K562 (cell line): Measurements from ENCODE around the gene GRK4. TPM values are rescaled to one million over a fixed set of nuclear protein-coding genes. Genes with fewer than 3 reads are reported as not detected.

ENCODE experiments used
- ATAC-seq: fragments of 200-7000 bp; cut with Tn5 transposase; 3 replicates; pipeline ENCODE4 v1.9.1; 2020; ENCODE audit warnings: moderate library complexity
- BruUV-seq: library from RNA; stranded (reverse); fragments of 400-500 nt; replicated peaks from 2 replicates; lab custom pipeline; 2021; lab: Mats Ljungman, UMichigan
- CTCF ChIA-PET: fragments of 300-600 bp; formaldehyde crosslinking; extraction: SDS; loops from one replicate; lab custom pipeline; 2021; ENCODE audit warnings: low intra/inter-chr PET ratio; lab: Yijun Ruan, JAX
- POLR2A ChIA-PET: fragments of 300-600, 350-650 bp; sonication (Branson Sonifier 250); formaldehyde crosslinking; extraction: SDS; loops from one replicate; lab custom pipeline; 2021; ENCODE audit warnings: antibody characterized with exemption, inconsistent platforms; lab: Yijun Ruan, JAX
- DNase-seq, 4 experiments: peaks; one replicate each; pipeline versions ENCODE4 v3.0.0 to v3.0.0-alpha.2; 2011 to 2018; ENCODE audit warnings: low spot score in 3 of 4, mixed read lengths in 3 of 4; ENCODE audit errors: extremely low read depth in 1 of 4
- FAIRE-seq: peaks from 2 replicates; lab custom pipeline; 2011; peaks lifted over from hg19 to GRCh38; lab: Jason Lieb, UNC
- H2AFZ ChIP-seq: 2 replicates; pipeline ENCODE4 v1.6.0; 2011; ENCODE audit warnings: low read depth, low read length, control low read depth, inconsistent platforms
- H3K27ac ChIP-seq: fragments of 200-600 bp; 3 replicates; pipeline ENCODE4 v1.8.0; 2011; ENCODE audit warnings: low read depth, mild to moderate bottlenecking, control low read depth, inconsistent platforms, low read length, moderate library complexity, mixed read lengths; ENCODE audit errors: extremely low read depth
- H3K27me3 ChIP-seq, 2 experiments: fragments of 300-600 bp in 1 of 2; 2 replicates in 1 of 2; 3 replicates in 1 of 2; pipeline versions ENCODE4 v1.6.0 to v1.8.0; 2011; ENCODE audit warnings: inconsistent platforms in 2 of 2, low read length in 2 of 2, mild to moderate bottlenecking in 1 of 2, mixed read lengths in 1 of 2, moderate library complexity in 1 of 2; ENCODE audit not compliant: control insufficient read depth in 2 of 2, insufficient read depth in 2 of 2
- H3K36me3 ChIP-seq: fragments of 300-600 bp; 3 replicates; pipeline ENCODE4 v1.8.0; 2011; ENCODE audit warnings: mild to moderate bottlenecking, low read length, inconsistent platforms; ENCODE audit not compliant: control insufficient read depth, insufficient read depth
- H3K4me1 ChIP-seq, 2 experiments: fragments of 200-600 bp in 1 of 2; replicated peaks in 1 of 2; 2 replicates in 1 of 2; 3 replicates in 1 of 2; pipeline versions ENCODE4 v1.5.1 to v1.8.0; 2011; ENCODE audit warnings: inconsistent platforms in 2 of 2, low read length in 2 of 2, mild to moderate bottlenecking in 1 of 2, mixed read lengths in 1 of 2, moderate library complexity in 1 of 2; ENCODE audit not compliant: control insufficient read depth in 2 of 2, insufficient read depth in 2 of 2
- H3K4me2 ChIP-seq: 2 replicates; pipeline ENCODE4 v1.6.1; 2011; ENCODE audit warnings: low read length, control low read depth, inconsistent platforms, mixed read lengths; ENCODE audit not compliant: insufficient read depth
- H3K4me3 ChIP-seq: fragments of 200-600 bp; sonication (generic), shearing (Covaris generic); 2 replicates; pipeline ENCODE4 v1.5.1; 2016; ENCODE audit warnings: control low read depth, inconsistent platforms
- H3K79me2 ChIP-seq: fragments of 200-600 bp; 3 replicates; pipeline ENCODE4 v1.8.0; 2011; ENCODE audit warnings: low read length, inconsistent platforms; ENCODE audit not compliant: control insufficient read depth, insufficient read depth
- H3K9ac ChIP-seq, 2 experiments: 2 replicates each; pipeline versions ENCODE4 v1.6.0 to v1.6.1; 2011; ENCODE audit warnings: low read depth in 2 of 2, low read length in 2 of 2, control low read depth in 1 of 2, inconsistent platforms in 1 of 2, mild to moderate bottlenecking in 1 of 2, mixed read lengths in 1 of 2; ENCODE audit not compliant: insufficient read depth in 1 of 2
- H3K9me1 ChIP-seq: one replicate; pipeline ENCODE4 v1.6.0; 2011; ENCODE audit warnings: inconsistent platforms, mild to moderate bottlenecking, low read length, moderate library complexity; ENCODE audit not compliant: control insufficient read depth, insufficient read depth
- H3K9me3 ChIP-seq: replicated peaks from 2 replicates; pipeline ENCODE4 v1.5.1; 2011; ENCODE audit warnings: low read depth, low read length, inconsistent platforms; ENCODE audit not compliant: control insufficient read depth, insufficient read depth
- H4K20me1 ChIP-seq: replicated peaks from 2 replicates; pipeline ENCODE4 v1.6.1; 2011; ENCODE audit warnings: low read length, inconsistent platforms, mixed read lengths; ENCODE audit not compliant: control insufficient read depth, insufficient read depth
- ATF3 ChIP-seq, 2 experiments: fragments of 450-650 bp in 1 of 2; sonication (generic) in 1 of 2; formaldehyde crosslinking in 1 of 2; IDR thresholded peaks in 1 of 2; conservative IDR thresholded peaks in 1 of 2; 2 replicates each; pipeline versions ENCODE4 v1.6.1 to v1.8.1; 2016 to 2023; ENCODE audit warnings: mild to moderate bottlenecking in 2 of 2, moderate library complexity in 2 of 2, inconsistent platforms in 1 of 2, missing genetic modification reagents in 1 of 2
- CEBPG ChIP-seq, 3 experiments: fragments of 200-800 bp in 1 of 3; sonication (Bioruptor generic) in 1 of 3; sonication (generic) in 1 of 3; formaldehyde crosslinking in 1 of 3; IDR thresholded peaks in 2 of 3; conservative IDR thresholded peaks in 1 of 3; 2 replicates each; pipeline versions ENCODE4 v1.6.1 to v1.8.0; 2016 to 2022; ENCODE audit warnings: missing compliant biosample characterization in 2 of 3, missing genetic modification characterization in 2 of 3, mild to moderate bottlenecking in 1 of 3, missing genetic modification reagents in 1 of 3
- CHD2 ChIP-seq: IDR thresholded peaks from 2 replicates; pipeline ENCODE4 v1.6.1; 2011; ENCODE audit warnings: low read depth, low read length
- TARDBP ChIP-seq: fragments of 450-650 bp; IDR thresholded peaks from 2 replicates; pipeline ENCODE4 v1.6.1; 2016
- USF1 ChIP-seq: sonication (generic); formaldehyde crosslinking; IDR thresholded peaks from 2 replicates; pipeline ENCODE4 v1.9.0; 2022; ENCODE audit warnings: mild to moderate bottlenecking, missing genetic modification reagents
- USF2 ChIP-seq: sonication (generic); formaldehyde crosslinking; IDR thresholded peaks from 2 replicates; pipeline ENCODE4 v1.5.0; 2020; ENCODE audit warnings: missing genetic modification reagents
- ZNF583 ChIP-seq: fragments of 250-450 bp; sonication (Bioruptor Pico); IDR thresholded peaks from 2 replicates; pipeline ENCODE4 v1.4.0; 2020
- WGBS: fragments of 100-300 bp; shearing (Covaris generic); methylation state at CpG from one replicate; pipeline ENCODE4 v1.1.6; 2016; ENCODE audit warnings: low coverage, mixed read lengths; ENCODE audit not compliant: insufficient coverage; ENCODE audit errors: missing lambda C conversion rate; 5-methylcytosine and 5-hydroxymethylcytosine counted together
- in situ Hi-C: fragments of 300-500 bp; cut with MboI; formaldehyde crosslinking; loops from 4 replicates; pipeline ENCODE4 v1.15.0; 2018; ENCODE audit warnings: inconsistent platforms, mixed read lengths
- intact Hi-C: fragments of 100-400 bp; cut with micrococcal nuclease; formaldehyde crosslinking; loops from 2 replicates; pipeline ENCODE4 v1.14.2; 2022
- polyA plus RNA-seq, 8 experiments: library from polyadenylated mRNA; depleted of rRNA in 4 of 8; stranded (reverse) in 5 of 8; unstranded in 3 of 8; fragments of >200 nt; fragmentation: Nextera tagmentation in 2 of 8; fragmentation: Illumina TruSeq in 1 of 8; extraction: Ambion mirVana in 2 of 8; extraction: Trizol in 1 of 8; gene quantifications; 2 replicates each; pipeline versions ENCODE4 v1.2.1 to v1.2.3, GENCODE V29; 2011 to 2014; ENCODE audit warnings: inconsistent platforms in 1 of 8, missing spikeins in 1 of 8
- total RNA-seq, 7 experiments: library from RNA; depleted of rRNA in 6 of 7; stranded (reverse); fragments of >200 nt in 6 of 7; fragmentation: Illumina TruSeq in 2 of 7; extraction: Trizol in 2 of 7; gene quantifications; 2 replicates each; pipeline versions ENCODE4 v1.2.1 to v1.2.3, GENCODE V29; 2011 to 2021; ENCODE audit warnings: low replicate concordance in 1 of 7

Gene GRK4
- total and polyA plus RNA-seq, 9 of the 15 experiments (the other 6 are each of a cell fraction or from before 2014, with no cell fraction given), result 1.1 to 4.8 (median 2.6) TPM

- ChIA-PET POLR2A (interaction anchor here (0.7 kb wide), 1 partner anchor 539 kb away, joined by 3 read pairs; no protein-coding TSS in a partner anchor), CTCF (no interaction called here)
- no peak for ATAC-seq
- no peak for FAIRE-seq
- BruUV-seq, result no TSS peak
- WGBS, result 77% methylated on average over 2 of the region's 2 CpGs
- peaks cover 28% of the 10 kb centered on the region for H4K20me1 ChIP-seq
- DNase-seq, result no peak
- no peak overlapping the region for H3K9ac ChIP-seq
- in situ Hi-C loops, result no loop called here
- H3K4me1 ChIP-seq, result peaks cover 28 to 32% of the 10 kb centered on the region in 2 experiments
- TF ChIP-seq TARDBP, result no peak
- TF ChIP-seq CEBPG (CRISPR knock-in tag; IDR thresholded peaks at IDR 0.05), result no peak
- no peak for TF ChIP-seq CEBPG (tag; conservative IDR thresholded peaks at IDR 0.05 in 1 of 2, IDR thresholded peaks at IDR 0.05 in 1 of 2)
- TF ChIP-seq ZNF583 (CRISPR knock-in tag), result no peak
- no peak for TF ChIP-seq ATF3 (IDR thresholded peaks at IDR 0.05)
- TF ChIP-seq ATF3 (CRISPR knock-in tag; conservative IDR thresholded peaks at IDR 0.05), result no peak
- TF ChIP-seq USF2 (CRISPR knock-in tag), result no peak
- no peak for TF ChIP-seq USF1
- TF ChIP-seq CHD2, result no peak
- intact Hi-C loops, result no loop called here
- H3K27ac ChIP-seq, result no peak overlapping the region
- H3K79me2 ChIP-seq, result peaks cover 53% of the 10 kb centered on the region
- no peaks in the 10 kb centered on the region; the same call in 1 of the 2 replicates for H3K9me3 ChIP-seq
- no peak overlapping the region for H3K4me3 ChIP-seq
- no peaks in the 10 kb centered on the region for H3K27me3 ChIP-seq
- H2AFZ ChIP-seq, result no peak overlapping the region
- no peak overlapping the region for H3K4me2 ChIP-seq
- 0 out of 3 replicates have a peak, but pooled peaks cover 4% of the 10 kb centered on the region for H3K36me3 ChIP-seq
- peaks cover 5% of the 10 kb centered on the region for H3K9me1 ChIP-seq
Observed at GRCh38 chr4:3077796-3078195, 114.4 kb downstream of the GRK4 start.
